COLO668 (cell line): Measurements from ENCODE around the gene NDRG4.

Experiments
- DNase-seq: peaks from one replicate; lab custom pipeline; 2025; ENCODE audit not compliant: unreplicated experiment; lab: John Stamatoyannopoulos, UW

Gene NDRG4

GRCh38 chr16:58537124-58537906, 37.4 kb downstream of the NDRG4 start:
- no peak for DNase-seq

GRCh38 chr16:58541711-58542110, 41.8 kb downstream of the NDRG4 start:
- no peak for DNase-seq

GRCh38 chr16:58542291-58542690, 42.3 kb downstream of the NDRG4 start:
- DNase-seq = no peak

GRCh38 chr16:58543685-58544084, 43.7 kb downstream of the NDRG4 start:
- no peak for DNase-seq

GRCh38 chr16:58548378-58548777, 48.4 kb downstream of the NDRG4 start:
- no peak for DNase-seq

- DNase-seq = no peak
Measured at GRCh38 chr16:58551496-58551895, 51.6 kb downstream of the NDRG4 start.

GRCh38 chr16:58556678-58557077, 56.7 kb downstream of the NDRG4 start:
- DNase-seq = no peak
